GM12872 (cell line): ENCODE data around the gene CHD1L.

Source experiments
- TF ChIP-seq, protein P1 (sequence below): IDR thresholded peaks from 3 replicates; pipeline ENCODE4 v1.5.1; 2011; ENCODE audit warnings: low read depth, mild to moderate bottlenecking, low read length, moderate library complexity; ENCODE audit not compliant: insufficient read depth

CHD1L gene

DNA sequence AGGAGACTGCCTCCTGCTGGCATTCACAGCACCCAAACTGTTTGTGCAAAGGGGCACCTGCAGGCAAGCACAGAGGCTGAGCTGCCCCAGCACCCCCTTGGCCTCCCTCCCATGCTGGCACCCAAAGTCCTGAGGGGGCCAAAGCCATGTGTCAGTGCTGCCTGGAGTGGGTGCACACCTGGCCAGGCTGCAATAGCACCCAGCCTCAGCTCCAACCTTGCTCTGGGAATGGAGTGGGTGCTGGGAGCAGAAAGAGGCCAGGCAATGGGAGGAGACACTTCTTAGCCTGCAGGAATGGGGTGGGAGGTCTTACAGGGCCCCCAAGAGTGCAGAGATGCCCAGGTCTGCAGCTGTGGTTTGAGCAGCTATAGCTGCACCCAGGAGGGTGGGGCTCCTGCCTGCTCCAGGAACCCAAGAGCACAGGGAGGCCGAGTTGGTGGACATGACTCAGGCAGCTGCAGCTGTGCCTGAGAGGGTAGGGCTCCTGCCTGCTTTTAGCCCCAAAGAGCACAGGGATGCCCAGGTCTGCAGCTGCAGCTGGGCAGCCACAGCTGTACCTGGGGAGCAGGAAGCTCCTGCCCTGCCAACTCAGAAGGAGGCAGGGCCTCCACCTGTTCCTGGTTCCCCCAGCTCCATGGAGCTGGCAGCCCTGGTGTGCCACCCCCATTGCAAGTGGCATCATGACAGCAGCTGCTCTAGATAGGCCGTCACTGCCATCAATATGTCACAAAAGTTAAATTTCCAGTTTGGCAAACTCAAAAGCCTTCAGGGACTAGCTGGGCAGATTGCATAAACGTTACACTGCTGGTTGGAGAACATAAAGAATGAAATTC, 5.3 kb upstream of the CHD1L start:
- TF ChIP-seq, protein P1, sequence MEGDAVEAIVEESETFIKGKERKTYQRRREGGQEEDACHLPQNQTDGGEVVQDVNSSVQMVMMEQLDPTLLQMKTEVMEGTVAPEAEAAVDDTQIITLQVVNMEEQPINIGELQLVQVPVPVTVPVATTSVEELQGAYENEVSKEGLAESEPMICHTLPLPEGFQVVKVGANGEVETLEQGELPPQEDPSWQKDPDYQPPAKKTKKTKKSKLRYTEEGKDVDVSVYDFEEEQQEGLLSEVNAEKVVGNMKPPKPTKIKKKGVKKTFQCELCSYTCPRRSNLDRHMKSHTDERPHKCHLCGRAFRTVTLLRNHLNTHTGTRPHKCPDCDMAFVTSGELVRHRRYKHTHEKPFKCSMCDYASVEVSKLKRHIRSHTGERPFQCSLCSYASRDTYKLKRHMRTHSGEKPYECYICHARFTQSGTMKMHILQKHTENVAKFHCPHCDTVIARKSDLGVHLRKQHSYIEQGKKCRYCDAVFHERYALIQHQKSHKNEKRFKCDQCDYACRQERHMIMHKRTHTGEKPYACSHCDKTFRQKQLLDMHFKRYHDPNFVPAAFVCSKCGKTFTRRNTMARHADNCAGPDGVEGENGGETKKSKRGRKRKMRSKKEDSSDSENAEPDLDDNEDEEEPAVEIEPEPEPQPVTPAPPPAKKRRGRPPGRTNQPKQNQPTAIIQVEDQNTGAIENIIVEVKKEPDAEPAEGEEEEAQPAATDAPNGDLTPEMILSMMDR = no peak

DNA sequence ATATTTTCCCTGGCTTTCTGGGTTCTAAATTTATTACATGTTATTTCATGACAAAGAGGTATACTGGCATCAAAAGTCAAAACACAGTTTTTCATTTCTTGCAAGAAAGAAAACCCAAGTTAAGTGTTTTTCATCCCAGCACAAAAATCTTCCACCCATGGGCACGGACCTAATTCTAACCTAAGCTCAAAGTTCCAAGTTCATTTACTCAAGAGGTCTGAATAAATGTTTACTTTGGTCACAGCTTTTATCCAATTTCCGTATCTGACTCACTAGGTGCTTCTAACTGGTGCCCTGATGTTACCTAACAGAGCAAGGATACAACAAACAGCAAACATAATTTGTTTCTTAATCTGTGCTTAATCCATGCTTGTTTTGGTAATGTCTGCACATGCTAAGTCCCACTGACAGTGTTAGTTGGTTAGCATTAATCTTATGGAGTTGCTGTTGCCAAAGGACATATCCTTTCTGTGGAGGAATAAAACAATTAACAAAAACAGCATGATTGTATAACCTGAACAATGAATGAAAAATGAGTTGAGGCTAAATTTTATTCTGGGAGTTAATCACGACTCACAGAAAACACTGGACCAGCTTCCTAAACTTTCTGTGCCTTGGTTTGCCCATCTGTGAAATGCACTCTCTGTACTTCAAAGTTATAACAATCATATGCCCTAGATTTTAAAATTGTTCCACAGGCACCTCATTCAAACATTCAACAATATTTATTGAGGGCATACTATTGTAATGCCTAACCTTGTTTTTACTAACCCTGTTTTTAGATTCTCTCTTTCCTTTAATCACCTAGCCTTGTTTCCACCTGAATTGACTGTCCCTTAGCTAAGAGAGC, 4.2 kb upstream of the CHD1L start:
- TF ChIP-seq, protein P1 = no peak

DNA sequence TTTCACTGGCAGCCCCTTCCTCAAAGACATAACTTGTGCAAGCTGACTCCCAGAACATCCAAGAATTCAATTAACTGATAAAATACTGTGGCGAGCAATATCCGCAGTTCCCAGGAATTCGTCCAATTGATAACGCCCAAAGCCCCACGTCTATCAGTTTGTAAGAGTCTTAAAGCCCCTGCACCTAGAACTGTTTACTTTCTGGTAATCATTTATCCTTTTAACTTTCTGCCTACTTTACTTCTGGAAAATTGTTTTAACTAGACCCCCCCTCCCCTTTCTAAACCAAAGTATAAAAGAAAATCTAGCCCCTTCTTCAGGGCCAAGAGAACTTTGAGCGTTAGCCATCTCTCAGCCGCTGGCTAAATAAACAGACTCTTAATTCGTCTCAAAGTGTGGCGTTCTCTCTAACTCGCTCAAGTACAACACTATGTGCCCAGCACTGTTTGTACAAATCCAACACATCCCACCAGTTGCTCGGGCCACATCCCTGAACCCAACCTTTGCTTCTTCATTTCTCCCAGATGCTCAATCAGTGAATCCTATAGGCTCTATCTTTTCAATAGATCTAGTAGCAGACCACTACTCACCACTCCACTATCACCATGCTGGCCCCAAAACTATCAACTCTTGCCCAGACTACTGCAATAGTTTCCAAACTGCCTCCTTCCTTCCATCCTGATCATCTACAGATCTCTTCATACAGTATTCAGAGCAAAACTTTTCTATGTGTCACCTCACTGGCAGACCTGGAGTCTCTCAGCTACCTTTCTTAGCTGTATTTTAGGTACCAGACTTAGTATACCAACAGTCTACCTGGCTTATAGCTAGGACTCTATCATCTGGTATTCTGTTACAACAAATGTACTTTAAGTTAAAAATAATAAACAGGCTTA, 3.3 kb upstream of the CHD1L start:
- TF ChIP-seq, protein P1 = no peak

DNA sequence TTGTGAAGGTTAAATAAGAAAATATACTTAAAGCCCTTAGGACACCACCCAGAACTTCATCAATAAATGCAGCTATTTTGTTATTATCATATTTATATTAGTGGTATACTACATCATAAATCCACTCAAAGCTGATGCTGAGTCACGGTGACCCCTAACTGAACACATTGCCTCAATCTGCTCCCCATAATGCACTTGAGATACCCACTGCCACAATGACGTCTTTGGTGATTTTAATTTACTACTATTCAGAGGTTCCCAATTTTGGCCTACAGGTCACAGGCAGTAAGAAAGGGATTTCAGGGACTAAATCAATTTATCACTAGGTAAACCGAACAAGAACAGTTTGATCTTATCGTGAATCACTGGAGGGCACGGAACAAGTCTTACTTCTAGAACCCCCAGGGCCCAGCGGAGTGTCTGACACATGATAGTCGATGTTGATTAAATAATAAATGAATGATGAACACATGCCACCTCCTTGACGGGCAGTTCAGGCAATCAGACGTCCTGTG, 493 bp upstream of the CHD1L start:
- TF ChIP-seq, protein P1 = no peak

DNA sequence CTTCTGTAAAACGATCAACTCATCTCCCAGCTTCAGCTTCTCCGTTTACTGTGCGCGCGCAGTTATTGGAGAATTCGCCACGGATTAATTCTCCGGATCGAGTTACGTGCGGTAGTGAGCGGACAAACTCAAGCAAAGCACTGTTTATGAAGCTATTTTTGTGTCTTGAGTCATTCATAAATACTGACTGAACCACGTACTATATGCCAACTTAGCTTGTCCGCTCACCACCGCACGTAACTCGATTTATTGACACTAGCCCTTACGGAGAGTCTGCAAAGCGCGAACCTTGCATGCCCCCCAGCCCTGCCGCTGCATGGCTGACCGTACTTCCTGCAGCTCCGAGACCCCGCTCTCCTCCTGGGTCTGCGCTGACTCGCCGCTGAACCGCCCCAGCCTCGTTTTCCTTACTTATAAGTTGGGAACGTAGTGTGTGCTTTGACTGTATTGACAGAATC, 773 bp downstream of the CHD1L start:
- TF ChIP-seq, protein P1 = no peak

DNA sequence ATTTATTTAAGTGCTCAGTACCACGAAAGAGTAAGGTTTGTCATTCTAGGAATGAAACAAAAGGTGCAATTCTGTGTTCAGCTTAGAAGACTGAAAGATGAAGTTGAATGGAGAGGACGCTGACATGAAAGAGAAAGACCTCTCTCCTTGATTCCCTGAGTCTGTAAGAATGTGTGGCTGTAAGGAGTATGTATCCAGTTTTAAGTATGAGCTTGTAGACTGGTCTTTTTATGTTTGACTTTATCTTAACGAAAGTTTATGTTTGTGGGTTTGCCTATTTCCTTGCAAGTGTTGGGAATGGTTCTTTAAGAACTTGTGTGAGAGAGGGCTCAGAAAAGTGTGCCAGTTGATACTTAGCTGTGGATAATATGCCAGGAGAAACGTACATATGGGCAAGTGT, 1.4 kb downstream of the CHD1L start:
- TF ChIP-seq, protein P1 = no peak
